Frontal cortex (tissue), 4 donors: Measurements from ENCODE around the gene WBP2. TPM values are rescaled to one million over a fixed set of nuclear protein-coding genes. Genes with fewer than 3 reads are reported as not detected.

Experiments used
- DNase-seq, 2 donors: peaks; one replicate each; pipeline ENCODE4 v3.0.0; 2012; ENCODE audit warnings: low spot score in 2 of 2
- FAIRE-seq: peaks from 2 replicates; lab custom pipeline; 2012; peaks lifted over from hg19 to GRCh38; lab: Jason Lieb, UNC
- total RNA-seq: library from RNA; depleted of rRNA; stranded (reverse); fragments of >200 nt; gene quantifications from one replicate; pipeline ENCODE4 v1.2.3, GENCODE V29; 2014
- donor health status: control.
- donor health status: control.
- donor health status: control.

The WBP2 gene
- total RNA-seq, 1 donor from 2014 or later: 22.0 TPM

GRCh38 chr17:75847614-75848522, 7.3 kb downstream of the WBP2 start:
- no peak for DNase-seq
- no peak for FAIRE-seq

DNA sequence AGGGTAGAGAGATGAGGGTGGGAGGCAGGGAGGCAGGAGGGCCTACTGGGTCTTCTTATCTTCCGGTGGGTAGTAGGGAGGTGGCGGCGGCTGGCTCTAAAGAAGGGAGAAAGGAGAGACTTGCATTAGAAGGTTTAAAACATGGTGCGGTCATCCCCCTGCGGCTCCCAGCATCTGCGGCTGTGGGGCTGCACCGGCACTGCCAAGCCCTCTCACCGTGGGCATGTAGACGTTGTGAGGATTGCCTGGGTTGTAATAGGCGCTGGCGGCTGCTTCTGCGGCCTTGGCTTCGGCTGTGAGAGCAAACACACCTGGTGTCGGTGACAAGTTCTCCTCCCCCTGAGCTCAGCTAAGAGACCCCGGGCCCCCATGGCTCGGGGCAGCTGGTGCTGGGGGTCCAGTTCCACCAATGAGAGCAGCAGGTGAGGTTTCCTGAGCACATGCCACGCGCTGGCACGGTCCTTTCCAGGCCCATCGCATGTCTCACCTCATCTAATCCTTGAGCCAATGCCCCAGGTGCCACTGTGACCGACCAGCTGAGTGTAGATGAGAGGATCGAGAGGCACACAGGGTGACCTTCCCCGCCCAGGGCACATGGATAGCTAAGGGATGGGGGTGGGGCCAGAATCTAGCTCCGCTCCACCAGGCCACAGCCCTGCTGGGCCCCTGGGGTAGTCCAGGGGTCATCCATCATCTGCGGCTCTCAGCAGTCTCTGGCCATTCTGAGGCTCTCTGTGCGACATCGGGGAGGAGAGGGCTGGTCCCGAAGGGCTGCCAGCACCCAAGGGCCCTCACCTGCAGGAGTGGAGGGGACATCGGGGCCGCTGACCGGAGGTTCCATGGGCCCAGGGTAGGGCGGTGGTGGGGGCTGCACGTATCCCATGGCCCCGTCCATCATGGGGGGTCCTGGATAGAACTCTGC, 8.2 kb downstream of the WBP2 start:
- FAIRE-seq: no peak

DNA sequence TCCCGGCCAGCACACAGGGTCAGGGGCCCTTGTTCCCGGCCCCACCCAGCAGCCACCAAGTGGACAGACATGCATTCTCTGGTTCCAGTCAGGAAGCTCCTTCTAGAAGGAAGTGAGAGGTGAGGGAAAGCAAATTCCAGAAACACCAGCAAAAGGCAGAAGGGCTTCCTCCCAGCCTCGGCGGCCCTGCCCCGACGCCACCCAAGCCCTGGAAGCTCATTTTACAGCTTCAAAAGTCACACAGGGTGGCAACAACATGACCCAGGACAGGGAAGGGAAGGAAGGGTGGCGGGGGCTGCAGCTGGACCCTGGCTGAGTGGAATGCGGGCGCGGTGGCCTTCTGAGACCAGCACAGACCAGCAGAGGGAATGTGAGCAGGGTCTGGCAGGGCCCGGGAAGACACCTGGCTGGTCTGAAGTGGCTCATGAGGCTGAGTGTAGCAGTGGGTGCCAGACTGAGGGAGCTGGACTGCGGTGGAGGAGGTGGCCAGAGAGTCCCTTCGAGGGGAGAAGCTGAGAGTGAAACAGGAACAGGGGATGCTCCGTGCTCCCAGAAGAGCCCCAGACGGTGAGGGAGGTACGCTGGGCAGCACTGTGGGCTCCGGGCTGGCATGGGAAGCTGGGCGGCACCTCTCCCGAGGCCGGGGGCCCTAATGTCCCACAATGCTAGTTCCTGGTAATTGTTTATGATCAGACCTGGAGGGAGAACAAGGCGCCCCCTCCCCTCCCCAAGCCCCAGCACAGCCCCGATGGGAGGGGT, 9.0 kb downstream of the WBP2 start:
- DNase-seq (no peak), FAIRE-seq (no peak)

More for the DNA sequence above, 8.2 kb downstream of the WBP2 start:
- DNase-seq: no peak

GRCh38 chr17:75845058-75845711, 9.9 kb downstream of the WBP2 start:
- FAIRE-seq (no peak), DNase-seq (peak; percentile 64 to 79)

DNA sequence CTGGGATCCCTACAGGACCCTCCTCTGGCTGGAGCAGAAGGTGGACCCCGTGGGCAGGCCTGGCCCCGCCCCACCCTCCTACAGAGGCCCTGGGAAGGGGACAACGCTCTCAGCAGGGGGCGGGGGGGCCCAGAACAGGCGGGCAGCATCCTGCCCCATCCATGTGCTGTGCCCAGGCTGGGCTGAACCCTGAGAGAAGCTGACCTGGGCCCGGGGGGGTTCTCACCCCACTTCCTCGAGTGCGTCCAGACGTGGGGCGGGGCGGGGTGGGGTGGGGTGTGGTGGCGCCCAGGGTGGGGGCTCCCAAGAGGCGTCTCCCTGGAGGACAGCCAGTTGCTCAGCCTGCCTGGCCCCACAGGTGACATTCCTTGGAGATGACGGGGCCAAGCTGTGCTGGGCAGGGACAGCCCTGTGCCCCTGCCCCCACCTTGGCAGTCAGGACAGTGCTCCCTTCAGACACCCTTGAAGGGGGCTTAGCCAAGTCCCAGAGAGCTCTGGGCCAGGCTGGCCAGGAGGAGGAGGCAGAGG, 10.5 kb downstream of the WBP2 start:
- DNase-seq: no peak
- FAIRE-seq: no peak

DNA sequence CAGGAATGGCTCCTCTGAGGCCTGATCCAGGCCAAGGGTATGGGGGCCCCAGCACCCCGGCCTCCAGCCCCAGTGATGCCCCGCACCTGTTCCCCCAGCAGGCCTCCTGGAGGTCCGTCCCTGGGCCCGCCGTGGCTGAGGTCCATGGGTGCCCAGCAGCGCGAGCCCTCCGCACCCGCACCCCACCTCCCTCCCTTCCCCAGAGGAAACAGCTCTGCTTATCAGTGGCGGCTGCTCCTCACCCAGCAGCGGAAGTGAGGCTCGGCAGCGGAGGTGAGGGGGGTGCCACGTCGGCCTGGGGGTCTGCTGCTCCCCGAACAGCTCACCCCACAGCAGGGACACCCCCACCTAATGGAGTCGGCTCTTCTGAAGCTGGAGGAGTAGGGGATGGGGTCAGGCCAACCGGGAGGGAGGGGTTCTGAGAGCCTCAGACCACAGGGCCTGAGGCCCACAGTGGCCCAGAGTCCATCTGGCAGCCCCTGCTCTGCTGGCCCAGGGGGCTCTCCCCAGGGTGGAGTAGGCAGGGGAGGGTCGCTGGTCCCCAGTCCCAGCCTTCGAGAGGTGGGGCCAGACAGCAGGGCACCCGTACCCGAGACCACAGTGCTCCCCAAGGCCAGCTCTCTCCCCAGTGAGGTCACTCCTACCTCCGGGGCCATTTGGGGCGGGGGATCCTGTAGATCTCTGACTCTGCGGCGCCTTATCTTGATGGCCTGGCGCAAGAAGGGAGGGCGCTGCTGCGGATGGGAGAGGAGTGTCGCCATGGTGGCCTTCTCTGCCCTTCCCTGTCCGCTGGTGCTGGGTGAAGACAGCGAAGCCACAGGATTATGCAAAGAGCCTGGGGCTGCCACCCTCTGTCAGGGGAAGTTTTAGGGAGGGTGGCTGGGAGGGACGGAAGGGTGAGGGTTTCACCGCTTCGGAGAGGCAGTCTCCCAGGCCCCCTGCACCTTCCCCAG, 11.3 kb downstream of the WBP2 start, which contains the start of gene UNC13D:
Gene UNC13D, minus strand, starts transcription at position 828 of the 953 bp plus-strand sequence. Its CDS starts 67 bp downstream, at position 761.
- FAIRE-seq (no peak), DNase-seq (no peak)

- FAIRE-seq: no peak
- DNase-seq: no peak
Observed at GRCh38 chr17:75842963-75843576, 12.1 kb downstream of the WBP2 start.

DNA sequence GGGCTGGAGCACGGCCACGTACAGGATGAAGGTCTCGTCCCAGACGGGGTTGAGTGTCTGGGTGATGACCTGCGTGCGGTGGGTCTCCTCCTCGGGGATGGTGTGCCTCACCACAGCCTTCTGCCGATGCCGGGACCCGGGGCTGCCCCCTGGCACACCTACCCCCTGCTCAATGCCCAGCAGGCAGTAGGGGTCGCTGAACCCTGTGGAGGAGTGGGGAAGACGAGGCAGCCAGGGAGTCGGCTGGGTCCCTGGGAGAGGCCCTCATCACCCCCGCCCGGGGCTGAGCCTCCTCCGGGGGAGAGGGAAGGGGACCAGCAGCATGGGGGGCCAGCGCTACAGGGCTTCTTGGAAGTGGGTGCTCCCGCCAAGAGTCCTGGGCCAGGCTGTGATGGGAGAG, 12.7 kb downstream of the WBP2 start:
- no peak for DNase-seq
- no peak for FAIRE-seq

DNA sequence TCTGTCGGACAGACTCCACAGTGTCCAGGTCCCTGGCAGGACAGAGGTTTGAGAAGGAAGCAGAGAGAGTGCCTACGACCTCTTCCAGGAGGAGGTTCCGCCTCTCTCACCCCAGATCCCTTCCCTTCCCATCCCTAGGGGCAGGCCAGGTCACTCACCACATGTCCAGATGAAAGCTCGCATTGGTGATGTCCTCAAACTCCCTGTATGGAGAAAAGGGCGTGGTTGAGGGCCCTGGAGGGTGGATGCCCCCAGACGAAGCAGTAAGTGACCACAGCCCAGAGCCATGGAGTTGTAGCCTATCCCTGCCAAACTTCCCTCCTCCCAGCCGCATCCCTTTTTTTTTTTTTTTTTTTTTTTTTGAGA, 14.4 kb downstream of the WBP2 start:
- no peak for FAIRE-seq
- no peak for DNase-seq

DNA sequence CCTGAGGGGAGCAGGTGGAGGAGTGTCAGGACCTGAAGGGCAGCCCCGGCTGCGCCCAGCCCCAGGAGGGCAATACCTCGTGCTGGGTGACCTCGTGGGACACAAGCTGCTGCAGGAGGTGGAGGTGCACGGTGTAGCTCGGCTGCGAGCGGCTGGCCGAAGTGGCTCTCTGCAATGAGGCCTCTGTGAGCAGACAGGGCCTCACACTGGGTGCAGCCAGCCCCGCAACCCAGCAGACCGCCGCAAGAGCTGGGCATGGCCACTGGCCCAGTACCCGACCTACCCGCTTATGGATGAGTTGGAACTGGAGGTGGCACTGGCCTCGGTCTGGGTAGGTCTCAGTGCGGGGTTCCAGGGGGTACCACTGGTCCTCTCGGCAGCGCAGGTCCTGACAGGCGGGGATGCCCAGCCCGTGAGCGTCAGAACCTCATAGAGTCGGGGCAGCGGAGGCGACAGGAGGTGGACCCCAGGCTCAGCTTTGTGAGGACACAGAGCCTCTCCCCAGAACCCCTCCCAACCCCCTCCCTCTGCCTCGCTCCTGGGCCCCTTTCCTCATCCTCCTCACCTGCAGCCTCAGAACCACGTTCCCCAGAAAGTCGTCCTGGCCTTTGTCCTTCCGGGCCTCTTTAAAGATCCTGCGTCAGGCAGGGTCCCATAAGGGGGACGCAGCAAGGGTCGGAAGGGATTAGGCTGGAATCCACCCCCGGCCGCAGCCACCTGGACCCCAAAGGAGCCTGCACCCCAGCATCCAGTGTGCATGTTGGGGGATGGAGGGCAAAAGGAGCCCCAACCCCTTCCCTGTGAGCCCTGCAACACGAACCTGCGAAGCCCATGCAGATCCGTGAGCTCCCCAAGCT, 15.0 kb downstream of the WBP2 start:
- FAIRE-seq: no peak
- no peak for DNase-seq

DNA sequence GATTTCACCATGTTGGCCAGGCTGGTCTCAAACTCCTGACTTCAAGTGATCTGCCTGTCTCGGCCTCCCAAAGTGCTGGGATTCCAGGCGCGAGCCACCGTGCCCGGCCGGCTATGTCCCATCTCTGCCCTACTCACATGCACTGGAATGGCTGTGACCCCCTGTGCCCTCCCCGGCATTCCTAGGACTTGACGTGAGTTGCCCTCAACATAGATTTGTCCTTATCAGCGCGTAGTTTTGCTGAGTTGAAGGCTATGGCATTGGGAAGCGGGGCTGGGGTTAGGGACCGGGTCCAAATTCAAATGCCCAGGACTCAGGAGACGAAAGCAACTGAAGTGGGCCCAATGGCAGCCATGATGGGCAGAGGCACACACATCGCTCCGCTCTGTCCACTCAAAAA, 16.7 kb downstream of the WBP2 start:
- DNase-seq (no peak), FAIRE-seq (no peak)

DNA sequence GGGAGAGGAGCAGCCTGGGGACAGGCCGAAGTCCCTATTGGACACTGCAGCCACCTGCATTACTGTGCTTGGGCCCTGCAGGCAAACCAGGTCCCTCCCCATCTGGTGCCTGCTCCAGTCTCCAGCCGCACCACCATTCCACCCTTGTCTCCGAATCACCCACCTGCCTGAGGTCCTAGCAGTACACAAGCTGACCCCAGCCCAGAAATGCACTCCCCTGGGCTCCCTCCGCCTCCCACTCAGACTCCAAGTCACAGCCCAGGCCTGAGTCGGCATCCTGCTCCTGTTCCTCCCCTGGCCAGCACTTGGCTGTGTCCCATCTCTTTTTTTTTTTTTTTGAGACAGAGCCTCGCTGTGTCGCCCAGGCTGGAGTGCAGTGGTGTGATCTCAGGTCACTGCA, 17.2 kb downstream of the WBP2 start:
- DNase-seq: no peak
- FAIRE-seq: no peak

GRCh38 chr17:75836605-75837004, 18.5 kb downstream of the WBP2 start:
- FAIRE-seq (no peak), DNase-seq (no peak)

DNA sequence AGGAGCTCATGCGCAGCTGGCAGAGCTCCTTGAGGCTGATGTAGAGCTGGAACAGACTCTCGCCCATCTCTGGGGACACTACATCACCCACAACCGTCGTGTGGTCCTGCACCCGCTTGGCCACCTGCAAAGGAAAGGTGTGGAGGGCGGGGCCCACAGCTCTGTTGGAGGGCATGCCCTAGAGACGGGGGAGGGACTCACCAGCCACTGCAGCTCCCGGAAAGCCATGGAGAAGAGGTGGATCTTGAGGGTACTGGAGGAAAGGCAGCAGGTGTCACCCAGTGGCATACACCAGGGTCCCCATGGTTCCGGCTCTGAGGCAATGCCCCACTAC, 19.5 kb downstream of the WBP2 start:
- no peak for DNase-seq
- FAIRE-seq: no peak

DNA sequence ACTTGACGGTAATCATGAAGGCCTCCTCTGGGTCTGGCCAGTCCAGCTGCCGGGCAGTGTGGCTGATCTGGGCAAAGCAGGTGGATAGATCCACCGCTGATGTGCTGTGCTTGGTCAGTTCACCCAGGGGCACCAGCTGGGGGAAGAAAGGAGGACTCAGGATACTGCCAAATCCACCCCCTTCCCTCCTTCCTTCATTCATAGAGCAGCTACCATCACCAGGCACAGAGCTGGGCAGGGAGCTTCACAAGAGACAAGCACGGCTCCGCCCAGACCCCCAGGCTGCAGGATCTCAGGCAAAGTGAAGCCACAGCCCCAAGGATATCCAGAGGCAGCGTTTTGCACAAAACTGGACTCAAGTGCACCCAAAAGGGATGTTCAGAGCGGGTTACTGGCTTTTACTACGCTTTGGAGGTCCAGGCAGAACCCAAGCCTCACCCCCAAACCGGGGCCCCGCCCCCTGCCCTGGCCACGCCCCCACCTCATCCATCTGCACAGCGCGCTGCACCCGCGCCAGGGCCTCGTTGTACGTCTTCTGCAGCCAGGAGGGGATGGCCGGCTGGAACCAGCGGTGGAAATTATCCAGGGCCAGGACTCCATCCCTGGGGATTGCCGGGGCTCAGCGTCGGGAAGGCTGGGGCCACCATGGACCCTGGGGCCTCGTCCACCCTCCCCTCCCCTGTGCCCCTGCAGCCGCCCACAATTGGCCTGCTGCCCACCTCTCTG, 20.0 kb downstream of the WBP2 start:
- no peak for DNase-seq
- no peak for FAIRE-seq

DNA sequence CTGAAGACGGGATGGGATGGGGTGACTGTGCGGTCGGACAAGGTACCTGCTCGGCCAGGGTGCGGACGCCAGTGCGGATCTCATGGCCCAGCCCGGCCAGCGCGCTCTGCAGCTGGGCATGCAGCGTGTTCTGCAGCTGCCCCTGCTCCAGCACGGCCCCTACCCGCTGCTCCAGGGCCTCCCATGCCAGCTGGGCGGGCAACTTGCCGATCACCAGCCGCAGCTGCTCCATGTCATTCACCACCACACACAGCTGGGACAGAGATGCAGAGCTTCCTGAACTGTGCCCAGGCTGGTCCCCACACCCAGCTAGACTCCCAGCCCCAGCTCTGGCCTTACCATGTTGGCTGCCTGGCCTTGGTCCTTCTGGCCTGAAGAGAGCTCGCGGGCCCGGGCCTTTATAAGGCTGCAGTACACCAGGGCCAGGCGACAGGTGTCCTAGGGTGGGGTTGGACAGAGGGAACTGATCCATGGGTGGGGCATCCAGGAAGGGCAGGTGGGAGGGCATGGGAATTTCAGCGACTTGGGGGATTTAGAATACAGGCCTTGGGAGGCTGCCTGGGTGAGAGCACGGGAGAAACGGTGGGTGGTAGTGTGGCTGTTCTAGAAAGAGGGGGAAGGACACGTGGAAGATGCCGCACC, 20.7 kb downstream of the WBP2 start:
- FAIRE-seq (no peak), DNase-seq (peak; percentile 67 to 75)
